ENCODE results near the gene LYSMD1.
A peak's percentile ranks its signal among the peaks of the same experiment; 100 is the strongest.

LYSMD1 gene

DNA sequence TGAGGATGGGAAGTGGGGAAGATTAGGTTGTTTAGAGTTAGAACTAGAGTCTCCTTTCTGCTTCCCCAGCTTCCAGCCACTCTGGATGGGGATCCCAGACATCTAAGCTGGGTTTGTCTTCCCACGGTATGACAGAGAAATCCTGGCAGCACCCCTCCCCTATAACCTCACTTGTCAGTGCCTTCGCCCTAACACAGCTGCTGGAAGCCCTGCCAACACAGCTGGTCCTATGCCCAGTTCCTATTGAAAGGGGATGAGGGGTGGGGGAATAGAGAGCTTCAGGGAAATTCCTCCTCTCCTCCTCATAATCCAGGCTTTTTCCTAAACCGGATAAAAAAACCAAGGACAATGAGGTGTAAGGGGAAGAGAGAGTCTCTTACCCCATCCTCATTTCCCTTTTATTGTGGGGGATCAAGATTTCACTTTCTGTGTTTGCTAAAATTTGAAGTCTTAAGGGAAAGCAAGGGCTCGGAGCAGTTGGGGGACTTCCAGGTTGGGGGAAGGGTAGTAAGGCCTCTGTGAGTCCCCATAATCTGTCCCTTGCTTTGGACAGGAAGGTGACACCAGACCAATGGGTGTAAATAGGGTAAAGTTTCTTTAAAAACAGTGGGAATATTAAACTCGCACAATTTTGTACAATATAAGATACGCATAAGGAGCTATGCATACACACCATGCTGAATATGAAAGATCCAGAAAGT, 9.5 kb upstream of the LYSMD1 start:
- no peak for DNase-seq (ENCODE audit: low read depth)

DNA sequence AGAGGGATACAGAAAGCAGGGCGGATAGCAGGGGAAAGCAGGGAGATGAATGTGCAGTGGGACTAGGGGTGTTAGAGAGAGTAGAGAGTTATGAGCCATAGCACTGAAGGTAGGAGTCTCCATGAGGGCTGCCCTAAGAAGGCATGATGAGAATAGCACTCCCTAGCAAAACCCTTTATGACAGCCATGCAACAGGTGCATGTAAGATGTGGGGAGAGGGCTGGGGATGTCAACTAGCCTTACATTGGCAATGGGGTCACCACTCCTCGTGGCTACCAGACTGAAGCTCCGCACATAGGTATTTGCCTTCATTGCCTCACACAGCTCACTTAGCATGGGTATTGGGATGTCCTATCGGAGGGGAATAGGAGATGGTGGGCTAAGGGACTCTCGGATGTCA, 5.5 kb upstream of the LYSMD1 start:
- DNase-seq (ENCODE audit: low read depth), result no peak

DNA sequence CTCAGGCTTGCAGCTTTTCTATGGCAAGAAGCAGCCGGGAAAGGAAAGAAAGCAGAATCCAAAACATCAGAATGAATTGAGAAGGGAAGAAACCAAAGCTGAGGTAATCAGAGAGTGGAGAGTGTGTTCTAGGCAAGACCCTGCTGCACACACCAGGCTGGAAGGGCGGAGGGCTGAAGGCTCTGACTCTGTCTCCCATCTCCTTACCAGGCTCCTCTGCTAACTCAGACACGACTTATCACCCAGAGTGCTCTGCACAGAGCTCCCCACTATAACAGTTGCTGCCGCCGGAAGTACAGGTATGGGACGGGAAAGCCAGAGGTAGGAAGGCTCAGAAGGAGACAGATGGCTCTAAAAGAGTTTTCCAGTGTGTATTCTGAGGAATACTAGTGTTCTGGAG, 1.4 kb upstream of the LYSMD1 start:
- DNase-seq (ENCODE audit: low read depth), result no peak

DNA sequence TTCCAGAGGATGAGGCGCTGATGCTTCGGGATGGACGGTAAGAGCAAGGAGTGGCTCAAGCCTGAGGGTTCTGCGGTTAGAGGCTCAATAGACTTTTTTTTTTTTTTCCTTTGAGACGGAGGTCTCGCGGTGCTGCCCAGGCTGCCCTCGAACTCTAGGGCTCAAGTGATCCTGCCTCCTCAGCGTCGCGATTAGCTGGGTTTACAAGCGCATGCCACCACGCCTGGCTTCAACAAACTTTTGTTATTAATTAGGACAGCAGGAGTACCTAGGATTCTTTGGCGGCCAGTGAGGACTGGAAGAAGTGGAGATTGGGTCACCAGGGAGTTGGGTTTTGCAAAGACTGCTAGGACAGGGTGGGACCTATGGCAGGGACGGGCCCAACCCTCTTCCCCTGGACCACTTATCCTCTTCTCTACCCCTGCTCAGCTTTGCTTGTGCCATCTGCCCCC, 829 bp upstream of the LYSMD1 start:
- DNase-seq (ENCODE audit: low read depth), result peak; percentile 18

DNA sequence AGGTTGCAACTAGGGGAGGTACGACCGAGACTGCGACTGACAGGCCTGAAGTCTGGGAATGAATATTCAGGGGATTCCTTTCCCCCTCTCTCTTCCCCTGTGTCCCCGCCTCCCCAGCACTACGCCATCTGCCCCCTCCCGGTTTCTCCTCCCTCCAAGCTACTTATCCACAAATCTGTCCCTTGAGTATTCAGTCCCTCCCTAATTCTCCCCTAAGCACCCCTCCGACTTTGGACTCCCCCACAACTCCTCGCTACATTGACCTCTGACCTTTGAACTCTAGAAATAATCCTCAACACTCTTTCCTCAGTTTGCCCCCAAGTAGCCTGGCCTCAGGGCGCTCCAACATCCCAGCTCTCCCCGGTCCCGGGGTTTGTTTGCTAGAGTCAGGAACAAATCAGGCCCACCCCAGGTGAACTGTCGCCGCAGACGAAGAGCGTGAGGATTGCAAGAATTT, 393 bp downstream of the LYSMD1 start:
- peak; percentile 38 for DNase-seq (ENCODE audit: low read depth)

DNA sequence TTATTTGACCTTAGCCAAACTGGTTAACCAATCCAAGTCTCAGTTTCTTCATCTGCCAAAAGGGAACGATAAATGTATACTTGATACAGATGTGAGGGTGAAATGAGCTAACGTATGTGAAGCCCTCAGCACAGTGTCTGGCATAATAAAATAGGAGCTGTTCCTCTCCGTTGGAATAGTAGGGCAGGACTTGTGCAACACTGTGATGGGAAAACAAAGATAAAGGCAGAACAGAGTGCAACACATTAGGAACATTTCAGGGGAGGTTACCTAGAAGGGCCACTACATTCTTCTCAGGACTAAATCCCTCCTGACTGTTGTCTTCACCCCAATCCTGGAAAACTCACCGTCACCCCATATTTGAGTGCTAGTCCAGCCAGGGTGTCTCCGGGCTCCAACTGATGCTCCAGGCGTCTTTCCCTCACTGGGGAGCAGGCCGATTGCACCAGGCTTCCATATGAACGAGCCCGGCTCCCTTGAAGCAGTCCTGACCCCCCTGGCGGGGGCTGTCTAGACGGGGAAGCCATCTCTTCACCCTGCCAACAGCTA, 896 bp downstream of the LYSMD1 start:
- no peak for DNase-seq (ENCODE audit: low read depth)

DNA sequence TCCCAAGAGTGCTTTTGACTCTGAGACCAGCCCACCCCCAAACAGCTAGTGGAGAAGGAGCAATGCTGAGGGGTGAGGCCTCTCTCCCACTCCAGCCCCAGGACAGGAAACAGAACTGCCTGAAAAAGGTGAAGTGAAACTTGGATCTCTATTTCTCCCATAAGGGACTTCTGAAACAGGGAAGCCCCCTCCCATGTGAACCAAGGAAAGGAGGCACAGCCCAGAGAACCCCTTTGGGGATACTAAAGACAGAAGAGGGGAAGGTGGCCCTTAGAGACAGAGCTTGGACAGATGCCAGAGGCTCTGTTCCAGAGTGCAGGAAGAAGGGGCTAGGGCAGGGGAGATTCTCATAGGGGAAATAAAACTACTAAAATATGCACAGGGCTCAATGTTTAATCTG, 6.3 kb downstream of the LYSMD1 start:
- DNase-seq (ENCODE audit: low read depth), result no peak

DNA sequence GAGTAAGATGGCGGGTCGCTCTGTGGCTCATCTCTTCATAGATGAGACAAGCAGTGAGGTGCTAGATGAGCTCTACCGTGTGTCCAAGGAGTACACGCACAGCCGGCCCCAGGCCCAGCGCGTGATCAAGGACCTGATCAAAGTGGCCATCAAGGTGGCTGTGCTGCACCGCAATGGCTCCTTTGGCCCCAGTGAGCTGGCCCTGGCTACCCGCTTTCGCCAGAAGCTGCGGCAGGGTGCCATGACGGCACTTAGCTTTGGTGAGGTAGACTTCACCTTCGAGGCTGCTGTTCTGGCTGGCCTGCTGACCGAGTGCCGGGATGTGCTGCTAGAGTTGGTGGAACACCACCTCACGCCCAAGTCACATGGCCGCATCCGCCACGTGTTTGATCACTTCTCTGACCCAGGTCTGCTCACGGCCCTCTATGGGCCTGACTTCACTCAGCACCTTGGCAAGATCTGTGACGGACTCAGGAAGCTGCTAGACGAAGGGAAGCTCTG, 6.9 kb downstream of the LYSMD1 start:
- no peak for DNase-seq (ENCODE audit: low read depth)

DNA sequence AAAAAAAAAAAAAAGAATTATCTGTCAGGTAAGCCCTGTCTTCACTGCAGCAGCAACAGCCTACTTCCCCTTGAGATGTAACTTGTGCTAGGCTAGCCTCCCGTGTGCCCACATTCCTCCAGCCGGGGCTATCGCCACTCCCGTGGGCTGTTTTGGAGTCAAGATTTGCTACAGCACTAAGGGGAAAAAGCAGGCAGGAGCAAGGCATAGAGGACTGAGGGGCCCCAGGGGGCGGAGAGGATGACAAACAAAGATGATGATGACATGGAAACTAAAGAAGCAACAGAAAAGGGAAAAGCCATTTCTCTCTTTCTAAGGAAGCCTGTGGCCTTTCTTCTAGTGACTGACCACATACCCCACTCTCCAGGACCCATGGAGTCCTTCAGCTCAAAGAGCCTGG, 7.4 kb downstream of the LYSMD1 start:
- no peak for DNase-seq (ENCODE audit: low read depth)

DNA sequence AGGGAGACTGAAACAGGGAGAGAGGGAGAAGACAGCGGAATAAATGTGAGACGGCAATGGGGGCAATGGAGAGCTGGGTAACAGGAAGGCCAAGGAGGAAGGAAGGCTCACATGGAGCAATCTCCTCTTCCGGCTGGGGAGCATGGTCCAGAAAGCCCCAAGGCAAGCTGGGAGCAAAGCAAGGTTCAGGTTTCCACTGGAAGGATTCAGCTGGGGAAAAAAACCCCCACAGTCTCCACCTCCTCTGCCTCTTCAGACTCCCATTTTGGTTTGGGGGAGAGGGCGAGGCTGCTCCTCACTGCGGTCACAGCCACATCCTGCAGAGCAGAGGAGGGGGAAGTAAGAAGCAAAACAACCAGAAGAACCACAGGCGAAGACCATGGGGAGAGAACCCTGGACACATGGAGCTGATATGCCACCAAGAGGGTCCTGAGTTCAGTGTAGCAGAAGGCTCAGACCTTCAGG, 8.6 kb downstream of the LYSMD1 start:
- no peak for DNase-seq (ENCODE audit: low read depth)

DNA sequence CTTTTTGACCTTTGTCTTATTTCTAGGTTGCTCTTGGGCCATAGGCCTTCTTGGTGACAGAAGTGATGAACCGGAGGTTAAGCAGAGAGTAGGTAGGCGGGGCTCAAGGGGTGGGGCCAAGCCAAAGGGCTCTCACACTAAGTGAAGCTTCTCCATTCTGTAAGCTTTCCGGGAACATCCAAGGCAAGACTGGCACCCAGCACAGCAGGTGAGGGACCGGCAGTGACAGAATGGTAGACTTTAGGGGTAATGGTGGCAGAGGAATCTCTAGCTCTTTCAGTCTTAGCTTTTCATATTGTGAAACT, 9.2 kb downstream of the LYSMD1 start, which contains the start of gene TNFAIP8L2:
TNFAIP8L2 (plus strand) TSS at position 135 of the 305 bp plus-strand sequence. CDS start 2,049 bp downstream, outside the sequence.
- DNase-seq (ENCODE audit: low read depth), result no peak

DNA sequence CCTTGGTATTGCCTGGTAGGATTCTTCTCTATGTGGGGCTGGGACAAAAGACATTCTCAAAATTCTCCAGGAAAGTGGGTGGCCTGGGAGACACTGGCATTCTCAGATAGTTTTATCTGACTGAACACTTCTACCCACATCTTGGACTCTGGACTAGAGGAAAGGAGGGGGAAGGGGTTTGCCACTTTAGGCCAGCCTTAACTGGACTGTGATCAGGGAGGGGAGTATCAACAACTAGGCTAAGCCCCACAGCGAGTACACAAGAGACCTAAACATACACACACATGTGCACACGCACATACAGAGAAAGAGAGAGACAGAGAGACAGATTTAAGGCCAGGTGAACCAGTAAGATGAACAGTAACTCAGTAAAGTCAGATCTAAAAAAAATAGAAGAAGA, 18.0 kb downstream of the LYSMD1 start:
- no peak for DNase-seq (ENCODE audit: low read depth)

DNA sequence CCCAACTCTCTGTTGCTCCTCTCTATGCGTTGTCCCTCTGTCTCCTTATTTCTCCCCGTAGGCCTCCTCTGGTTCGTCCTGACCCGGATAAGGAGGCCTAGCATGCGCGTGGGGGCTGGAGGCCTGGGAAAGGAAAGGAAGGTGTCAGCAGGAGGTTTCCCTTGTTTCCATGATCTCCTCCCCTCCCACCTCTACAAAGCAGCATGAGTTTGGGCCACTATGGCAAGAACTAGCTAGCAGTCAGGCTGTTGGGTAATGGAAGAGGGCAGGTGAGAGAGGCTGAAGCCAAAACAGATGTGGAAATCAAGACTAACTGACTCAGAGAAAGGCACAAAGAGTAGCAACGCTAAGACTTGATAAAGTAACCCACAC, 18.6 kb downstream of the LYSMD1 start:
- DNase-seq (ENCODE audit: low read depth), result no peak

DNA sequence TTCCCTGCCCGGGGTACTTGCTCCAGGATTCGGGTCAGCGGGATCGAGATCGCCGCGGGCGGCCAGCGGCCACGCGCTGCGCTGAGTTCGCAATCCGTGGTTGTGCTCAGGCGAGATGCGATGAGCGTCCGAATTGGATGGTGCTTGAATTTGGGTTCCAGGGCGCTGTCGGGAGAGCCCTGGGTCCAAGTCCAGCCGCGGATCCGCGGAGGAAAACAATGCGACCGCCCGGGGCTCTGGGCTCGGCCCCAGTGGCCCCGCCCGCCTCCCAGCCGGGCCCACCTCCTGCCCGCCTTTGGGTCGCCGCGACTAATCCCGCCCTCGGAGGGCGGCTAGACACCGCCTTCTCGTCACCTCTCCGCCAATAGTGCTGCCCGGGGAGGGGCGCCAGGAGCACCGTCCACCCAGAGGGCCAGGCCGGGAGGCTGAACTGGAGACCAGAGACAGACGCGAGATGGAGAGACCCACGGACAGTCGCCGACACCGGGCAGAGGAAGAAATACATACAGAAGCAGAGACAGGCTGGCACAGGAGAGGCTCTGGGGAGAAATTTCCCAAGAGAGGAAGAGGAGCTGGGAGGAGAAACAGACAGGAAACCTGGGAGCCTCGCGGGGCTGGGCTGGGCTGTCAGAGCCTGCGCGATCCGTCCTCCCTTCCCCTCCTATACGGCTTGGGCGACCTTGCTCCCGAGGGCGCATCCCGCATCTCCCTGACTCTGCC, 19.1 kb downstream of the LYSMD1 start, which contains the start of gene SEMA6C:
SEMA6C (minus strand) TSS at position 220 of the 720 bp plus-strand sequence. CDS start 4,010 bp downstream, outside the sequence.
- DNase-seq (ENCODE audit: low read depth), result peak; percentile 86

DNA sequence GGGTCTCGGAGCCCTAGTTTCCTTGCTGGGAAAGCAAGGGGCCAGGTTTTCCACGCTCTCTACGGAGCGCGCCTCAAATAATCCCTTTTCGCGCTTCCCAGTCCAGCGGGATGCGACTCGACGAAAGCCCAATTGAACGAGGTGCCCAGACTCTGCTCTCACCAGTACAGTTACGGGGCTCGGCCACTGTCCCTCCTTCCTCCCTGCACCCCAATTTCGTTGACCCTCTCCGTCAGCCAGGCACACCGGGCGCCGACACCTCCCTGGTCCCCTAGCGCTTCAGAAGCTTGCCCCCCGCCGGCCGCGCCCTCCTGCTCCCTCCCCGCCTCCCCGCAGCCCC, 19.7 kb downstream of the LYSMD1 start:
- no peak for DNase-seq (ENCODE audit: low read depth)

DNA sequence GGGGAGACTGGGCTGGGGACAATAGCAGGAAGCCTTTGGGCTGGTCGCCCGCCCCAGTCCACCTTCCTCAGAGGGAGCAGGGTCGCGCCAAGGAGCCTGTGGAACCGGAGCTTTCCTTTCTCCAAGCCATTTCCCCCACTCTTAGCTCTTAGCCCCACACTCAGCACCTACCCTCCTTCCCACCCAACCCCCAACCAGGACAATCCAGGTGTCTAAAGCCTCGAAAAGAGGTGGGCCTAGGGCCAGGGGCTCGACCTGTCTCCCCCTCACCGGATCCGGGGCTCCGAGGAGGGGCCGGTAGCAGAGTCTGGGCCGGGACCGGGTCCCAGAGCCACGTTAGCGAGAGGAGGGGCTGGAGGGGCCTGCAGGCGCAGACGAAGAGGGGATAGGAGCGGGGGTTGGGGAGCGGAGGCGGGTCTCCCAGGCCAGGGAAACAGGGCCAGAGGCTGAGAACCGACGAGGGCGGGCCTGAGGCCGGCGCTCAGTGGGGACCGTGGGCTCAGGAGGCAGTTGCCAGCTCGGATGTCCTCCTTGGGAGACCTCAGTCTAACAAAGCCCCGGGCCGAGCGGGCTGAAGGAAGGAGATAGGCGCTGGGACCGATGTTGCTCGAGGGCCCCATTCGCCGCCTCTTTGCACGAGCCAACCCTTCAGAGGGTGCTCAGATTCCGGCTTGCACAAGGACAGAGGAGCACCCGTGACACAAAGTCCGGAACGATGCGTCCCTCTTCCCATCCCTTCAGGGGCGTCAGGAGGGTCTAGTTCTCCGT, 20.2 kb downstream of the LYSMD1 start:
- DNase-seq (ENCODE audit: low read depth), result no peak

DNA sequence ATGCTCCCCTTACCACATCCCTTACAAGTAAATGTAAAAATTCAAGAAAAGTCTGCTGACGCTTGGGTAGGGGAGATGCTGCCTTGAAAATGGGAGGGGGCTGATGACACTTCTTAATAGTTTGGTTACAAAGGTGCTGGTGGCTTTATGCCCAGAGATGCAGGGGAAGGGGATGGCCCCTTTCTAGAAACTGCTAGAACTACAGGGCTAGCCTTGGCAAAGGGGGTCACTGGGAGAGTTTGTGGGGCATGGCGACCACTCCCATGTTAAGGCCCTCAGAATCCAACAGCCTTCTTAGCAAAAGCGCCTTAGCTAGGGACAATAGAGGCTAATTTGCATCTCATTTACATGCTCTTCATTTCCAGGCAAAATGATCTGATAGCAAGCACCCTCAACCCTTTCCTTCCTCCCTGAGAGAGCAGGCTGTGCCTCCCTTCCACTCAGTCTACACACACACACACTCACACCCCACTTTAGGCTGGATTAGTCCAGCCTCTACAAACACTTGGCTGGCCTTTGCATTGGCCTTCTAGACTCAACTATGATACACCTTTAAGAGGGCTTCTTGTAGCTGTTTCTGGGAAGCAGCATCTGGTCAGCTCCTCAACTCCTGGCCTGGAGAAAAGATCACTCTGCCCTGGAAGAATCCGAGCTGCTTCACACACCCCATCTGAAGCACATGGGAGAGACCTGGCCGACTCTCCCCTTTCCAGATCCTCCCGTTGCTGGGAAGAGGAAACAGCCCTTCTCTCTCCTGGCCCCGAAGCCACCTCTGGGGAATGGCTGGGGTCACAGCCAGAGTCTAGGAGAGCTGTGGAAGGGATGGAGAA, 21.0 kb downstream of the LYSMD1 start:
- no peak for DNase-seq (ENCODE audit: low read depth)

DNA sequence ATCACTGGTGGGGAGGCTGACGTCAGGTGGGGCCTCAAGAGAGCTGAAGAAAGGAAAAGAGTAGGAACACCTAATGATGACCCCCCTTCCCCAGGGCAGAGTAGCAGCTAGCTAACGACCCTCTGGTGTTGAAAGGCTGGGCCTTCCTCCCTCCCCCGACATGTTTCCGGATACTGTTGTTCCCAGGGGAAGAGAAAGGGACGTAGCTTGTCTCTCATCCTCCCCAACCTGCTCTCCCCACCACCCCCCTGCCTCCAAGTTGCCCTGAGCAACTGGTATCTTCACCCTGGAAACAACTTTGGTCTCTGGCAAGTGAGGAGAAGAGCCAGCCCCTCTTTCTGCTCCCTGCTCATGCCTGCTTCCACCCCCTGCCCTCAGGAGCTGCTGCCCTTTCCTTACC, 21.7 kb downstream of the LYSMD1 start:
- DNase-seq (ENCODE audit: low read depth), result no peak

DNA sequence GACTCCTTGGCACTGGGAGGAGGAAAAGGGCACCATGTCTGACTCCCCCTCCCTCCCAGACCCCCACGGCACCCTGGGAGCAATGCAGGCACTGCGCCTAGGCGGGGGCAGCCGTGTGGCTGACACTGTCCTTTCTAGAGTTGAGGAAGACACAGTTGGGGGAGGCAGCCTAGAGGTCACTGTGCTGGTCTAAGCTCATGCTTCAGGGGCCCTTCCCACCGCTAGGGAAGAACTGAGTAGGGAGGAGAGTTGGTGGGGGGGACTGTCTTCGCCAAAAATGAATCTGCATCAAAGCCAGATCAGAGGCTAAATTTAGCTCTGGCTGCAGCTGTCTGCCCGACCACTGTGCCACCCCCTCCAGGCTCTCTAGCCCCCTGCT, 22.7 kb downstream of the LYSMD1 start:
- DNase-seq (ENCODE audit: low read depth), result no peak

DNA sequence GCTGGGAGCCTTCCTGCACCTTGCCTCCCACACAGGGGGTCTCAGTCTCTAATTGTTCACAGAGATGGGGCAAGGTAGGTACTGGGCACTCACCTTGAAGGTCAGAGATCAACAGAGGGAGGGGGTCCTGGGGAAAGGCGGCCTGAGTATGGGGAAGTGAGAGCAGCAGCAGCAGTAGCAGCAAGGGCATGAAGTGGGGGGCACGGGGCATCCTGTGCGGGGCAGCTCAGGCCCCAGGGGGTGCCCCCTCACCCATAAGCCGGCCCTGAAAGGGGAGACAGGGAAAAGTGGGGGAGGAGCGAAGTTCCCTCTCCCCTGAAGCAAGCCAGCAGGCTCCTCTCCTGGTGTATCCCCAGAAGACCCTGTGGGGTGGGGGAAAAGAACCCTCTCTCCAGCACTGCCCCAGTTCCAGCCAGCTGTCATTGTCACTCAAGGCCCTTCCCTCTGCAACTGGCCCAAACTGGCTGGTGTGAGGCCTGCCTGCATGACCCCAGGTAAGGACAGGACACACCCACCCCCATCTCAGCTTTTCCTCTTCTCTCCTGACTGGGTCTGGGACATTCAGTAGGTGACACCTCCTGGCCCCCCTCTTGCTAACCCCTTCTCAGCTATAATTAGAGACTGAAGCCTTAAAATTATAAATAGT, 23.2 kb downstream of the LYSMD1 start:
- DNase-seq (ENCODE audit: low read depth), result no peak

DNA sequence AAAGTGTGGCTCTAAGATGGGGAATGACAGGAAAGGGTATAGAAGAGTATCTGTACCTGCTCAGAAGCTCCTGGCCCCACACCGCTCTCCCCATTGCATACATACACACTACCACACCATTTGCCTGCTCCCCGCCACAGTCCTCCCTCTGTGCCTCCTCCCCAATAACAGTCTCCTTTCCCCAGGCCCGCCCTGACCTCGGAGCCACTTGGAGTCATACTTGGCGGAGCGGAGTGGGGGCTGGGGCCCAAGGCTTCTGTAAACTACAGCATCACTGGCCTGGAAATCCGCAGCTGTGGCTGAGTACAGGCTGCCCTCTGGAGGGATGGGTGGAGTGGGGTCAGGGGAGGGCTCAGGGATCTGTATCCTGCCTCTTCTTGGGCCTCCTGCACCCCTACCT, 27.9 kb downstream of the LYSMD1 start:
- DNase-seq (ENCODE audit: low read depth), result no peak
